ENCODE data around the gene GAGE12G. TPM values are rescaled to one million over a fixed set of nuclear protein-coding genes. Genes with fewer than 3 reads are reported as not detected.
"Not testable (repeated sequence)": the region's sequence is repeated elsewhere in the genome, so short reads cannot be mapped to it uniquely, and the experiment has no call there.

Gene GAGE12G, protein sequence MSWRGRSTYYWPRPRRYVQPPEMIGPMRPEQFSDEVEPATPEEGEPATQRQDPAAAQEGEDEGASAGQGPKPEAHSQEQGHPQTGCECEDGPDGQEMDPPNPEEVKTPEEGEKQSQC
- not detected in 2 replicates for total RNA-seq (2014; rRNA removed; shearing (Covaris generic))
- total RNA-seq (2022) = not detected in 2 replicates
- not detected for Bru-seq, nascent RNA
- not detected for BruChase-seq, experiment 1, labeled RNA remaining after a 6-hour chase
- BruChase-seq, experiment 2, labeled RNA remaining after a 2-hour chase = not detected
- long read RNA-seq = 0 reads

DNA sequence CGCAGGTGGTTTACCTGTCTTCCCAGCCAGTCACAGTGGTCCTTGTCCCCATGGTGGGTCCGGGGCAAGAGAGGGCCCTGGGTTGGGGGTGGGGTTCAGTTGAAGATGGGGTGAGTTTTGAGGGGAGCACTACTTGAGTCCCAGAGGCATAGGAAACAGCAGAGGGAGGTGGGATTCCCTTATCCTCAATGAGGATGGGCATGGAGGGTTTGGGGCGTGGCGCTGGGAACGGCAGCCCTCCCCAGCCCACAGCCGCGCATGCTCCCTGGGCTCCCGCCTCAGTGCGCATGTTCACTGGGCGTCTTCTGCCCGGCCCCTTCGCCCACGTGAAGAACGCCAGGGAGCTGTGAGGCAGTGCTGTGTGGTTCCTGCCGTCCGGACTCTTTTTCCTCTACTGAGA is at the start of gene GAGE12G:
TSS of gene GAGE12G (plus strand) at position 301 of the 400 bp plus-strand sequence. CDS start 1,155 bp downstream, outside the sequence.
- CTCF ChIA-PET (ENCODE audit: unreplicated experiment); H3K4me2 ChIP-seq (ENCODE audit: low read length); H4K20me1 ChIP-seq (ENCODE audit: insufficient read depth, low read length); DNase-seq (ENCODE audit: low spot score); H3K36me3 ChIP-seq (ENCODE audit: insufficient read depth, low read length); H3K4me1 ChIP-seq (ENCODE audit: insufficient read depth, low read length, poor library complexity, severe bottlenecking); H3K79me2 ChIP-seq (ENCODE audit: insufficient read depth, low read depth, low read length); BruUV-seq (replicated peaks); H2AFZ ChIP-seq (ENCODE audit: low read length); H3K27ac ChIP-seq (ENCODE audit: low read depth, low read length, poor library complexity, severe bottlenecking); H3K9me2 ChIP-seq (ENCODE audit: insufficient read depth, low read length); POLR2A ChIA-PET; intact Hi-C loops (cut with micrococcal nuclease; ENCODE audit: unreplicated experiment); H3K4me3 ChIP-seq (ENCODE audit: low read depth, low read length, poor library complexity, severe bottlenecking); H3K9me3 ChIP-seq (ENCODE audit: low read length): not testable (repeated sequence)

DNA sequence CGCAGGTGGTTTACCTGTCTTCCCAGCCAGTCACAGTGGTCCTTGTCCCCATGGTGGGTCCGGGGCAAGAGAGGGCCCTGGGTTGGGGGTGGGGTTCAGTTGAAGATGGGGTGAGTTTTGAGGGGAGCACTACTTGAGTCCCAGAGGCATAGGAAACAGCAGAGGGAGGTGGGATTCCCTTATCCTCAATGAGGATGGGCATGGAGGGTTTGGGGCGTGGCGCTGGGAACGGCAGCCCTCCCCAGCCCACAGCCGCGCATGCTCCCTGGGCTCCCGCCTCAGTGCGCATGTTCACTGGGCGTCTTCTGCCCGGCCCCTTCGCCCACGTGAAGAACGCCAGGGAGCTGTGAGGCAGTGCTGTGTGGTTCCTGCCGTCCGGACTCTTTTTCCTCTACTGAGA is 38.3 kb upstream of the GAGE12G start, which contains the start of gene GAGE12C:
TSS of gene GAGE12C (plus strand) at position 301 of the 400 bp plus-strand sequence. CDS start 1,155 bp downstream, outside the sequence.
- H3K9me3 ChIP-seq (ENCODE audit: low read length); H3K4me1 ChIP-seq (ENCODE audit: insufficient read depth, low read length, poor library complexity, severe bottlenecking); H3K27ac ChIP-seq (ENCODE audit: low read depth, low read length, poor library complexity, severe bottlenecking); H4K20me1 ChIP-seq (ENCODE audit: insufficient read depth, low read length); CTCF ChIA-PET (ENCODE audit: unreplicated experiment); H2AFZ ChIP-seq (ENCODE audit: low read length); BruUV-seq (replicated peaks); H3K9me2 ChIP-seq (ENCODE audit: insufficient read depth, low read length); H3K79me2 ChIP-seq (ENCODE audit: insufficient read depth, low read depth, low read length); H3K4me3 ChIP-seq (ENCODE audit: low read depth, low read length, poor library complexity, severe bottlenecking); H3K36me3 ChIP-seq (ENCODE audit: insufficient read depth, low read length); H3K4me2 ChIP-seq (ENCODE audit: low read length); POLR2A ChIA-PET; DNase-seq (ENCODE audit: low spot score); intact Hi-C loops (cut with micrococcal nuclease; ENCODE audit: unreplicated experiment): not testable (repeated sequence)

DNA sequence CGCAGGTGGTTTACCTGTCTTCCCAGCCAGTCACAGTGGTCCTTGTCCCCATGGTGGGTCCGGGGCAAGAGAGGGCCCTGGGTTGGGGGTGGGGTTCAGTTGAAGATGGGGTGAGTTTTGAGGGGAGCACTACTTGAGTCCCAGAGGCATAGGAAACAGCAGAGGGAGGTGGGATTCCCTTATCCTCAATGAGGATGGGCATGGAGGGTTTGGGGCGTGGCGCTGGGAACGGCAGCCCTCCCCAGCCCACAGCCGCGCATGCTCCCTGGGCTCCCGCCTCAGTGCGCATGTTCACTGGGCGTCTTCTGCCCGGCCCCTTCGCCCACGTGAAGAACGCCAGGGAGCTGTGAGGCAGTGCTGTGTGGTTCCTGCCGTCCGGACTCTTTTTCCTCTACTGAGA is 28.8 kb upstream of the GAGE12G start, which contains the start of gene GAGE12D:
TSS of gene GAGE12D (plus strand) at position 301 of the 400 bp plus-strand sequence. CDS start 1,155 bp downstream, outside the sequence.
- H3K4me3 ChIP-seq (ENCODE audit: low read depth, low read length, poor library complexity, severe bottlenecking); DNase-seq (ENCODE audit: low spot score); H3K9me3 ChIP-seq (ENCODE audit: low read length); H4K20me1 ChIP-seq (ENCODE audit: insufficient read depth, low read length); H3K4me1 ChIP-seq (ENCODE audit: insufficient read depth, low read length, poor library complexity, severe bottlenecking); H3K79me2 ChIP-seq (ENCODE audit: insufficient read depth, low read depth, low read length); POLR2A ChIA-PET; CTCF ChIA-PET (ENCODE audit: unreplicated experiment); H2AFZ ChIP-seq (ENCODE audit: low read length); H3K9me2 ChIP-seq (ENCODE audit: insufficient read depth, low read length); BruUV-seq (replicated peaks); intact Hi-C loops (cut with micrococcal nuclease; ENCODE audit: unreplicated experiment); H3K36me3 ChIP-seq (ENCODE audit: insufficient read depth, low read length); H3K4me2 ChIP-seq (ENCODE audit: low read length); H3K27ac ChIP-seq (ENCODE audit: low read depth, low read length, poor library complexity, severe bottlenecking): not testable (repeated sequence)

DNA sequence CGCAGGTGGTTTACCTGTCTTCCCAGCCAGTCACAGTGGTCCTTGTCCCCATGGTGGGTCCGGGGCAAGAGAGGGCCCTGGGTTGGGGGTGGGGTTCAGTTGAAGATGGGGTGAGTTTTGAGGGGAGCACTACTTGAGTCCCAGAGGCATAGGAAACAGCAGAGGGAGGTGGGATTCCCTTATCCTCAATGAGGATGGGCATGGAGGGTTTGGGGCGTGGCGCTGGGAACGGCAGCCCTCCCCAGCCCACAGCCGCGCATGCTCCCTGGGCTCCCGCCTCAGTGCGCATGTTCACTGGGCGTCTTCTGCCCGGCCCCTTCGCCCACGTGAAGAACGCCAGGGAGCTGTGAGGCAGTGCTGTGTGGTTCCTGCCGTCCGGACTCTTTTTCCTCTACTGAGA is 19.2 kb upstream of the GAGE12G start, which contains the start of gene GAGE12E:
TSS of gene GAGE12E (plus strand) at position 301 of the 400 bp plus-strand sequence. CDS start 1,155 bp downstream, outside the sequence.
- H3K9me2 ChIP-seq (ENCODE audit: insufficient read depth, low read length); H3K79me2 ChIP-seq (ENCODE audit: insufficient read depth, low read depth, low read length); DNase-seq (ENCODE audit: low spot score); H3K4me3 ChIP-seq (ENCODE audit: low read depth, low read length, poor library complexity, severe bottlenecking); intact Hi-C loops (cut with micrococcal nuclease; ENCODE audit: unreplicated experiment); H2AFZ ChIP-seq (ENCODE audit: low read length); H3K9me3 ChIP-seq (ENCODE audit: low read length); H4K20me1 ChIP-seq (ENCODE audit: insufficient read depth, low read length); H3K27ac ChIP-seq (ENCODE audit: low read depth, low read length, poor library complexity, severe bottlenecking); H3K4me1 ChIP-seq (ENCODE audit: insufficient read depth, low read length, poor library complexity, severe bottlenecking); CTCF ChIA-PET (ENCODE audit: unreplicated experiment); H3K36me3 ChIP-seq (ENCODE audit: insufficient read depth, low read length); BruUV-seq (replicated peaks); POLR2A ChIA-PET; H3K4me2 ChIP-seq (ENCODE audit: low read length): not testable (repeated sequence)

DNA sequence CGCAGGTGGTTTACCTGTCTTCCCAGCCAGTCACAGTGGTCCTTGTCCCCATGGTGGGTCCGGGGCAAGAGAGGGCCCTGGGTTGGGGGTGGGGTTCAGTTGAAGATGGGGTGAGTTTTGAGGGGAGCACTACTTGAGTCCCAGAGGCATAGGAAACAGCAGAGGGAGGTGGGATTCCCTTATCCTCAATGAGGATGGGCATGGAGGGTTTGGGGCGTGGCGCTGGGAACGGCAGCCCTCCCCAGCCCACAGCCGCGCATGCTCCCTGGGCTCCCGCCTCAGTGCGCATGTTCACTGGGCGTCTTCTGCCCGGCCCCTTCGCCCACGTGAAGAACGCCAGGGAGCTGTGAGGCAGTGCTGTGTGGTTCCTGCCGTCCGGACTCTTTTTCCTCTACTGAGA is 9.7 kb upstream of the GAGE12G start, which contains the start of gene GAGE12F:
TSS of gene GAGE12F (plus strand) at position 301 of the 400 bp plus-strand sequence. CDS start 1,155 bp downstream, outside the sequence.
- POLR2A ChIA-PET; intact Hi-C loops (cut with micrococcal nuclease; ENCODE audit: unreplicated experiment); H3K36me3 ChIP-seq (ENCODE audit: insufficient read depth, low read length); H3K4me2 ChIP-seq (ENCODE audit: low read length); H3K79me2 ChIP-seq (ENCODE audit: insufficient read depth, low read depth, low read length); H3K9me3 ChIP-seq (ENCODE audit: low read length); H2AFZ ChIP-seq (ENCODE audit: low read length); H3K4me1 ChIP-seq (ENCODE audit: insufficient read depth, low read length, poor library complexity, severe bottlenecking); CTCF ChIA-PET (ENCODE audit: unreplicated experiment); BruUV-seq (replicated peaks); DNase-seq (ENCODE audit: low spot score); H4K20me1 ChIP-seq (ENCODE audit: insufficient read depth, low read length); H3K27ac ChIP-seq (ENCODE audit: low read depth, low read length, poor library complexity, severe bottlenecking); H3K9me2 ChIP-seq (ENCODE audit: insufficient read depth, low read length); H3K4me3 ChIP-seq (ENCODE audit: low read depth, low read length, poor library complexity, severe bottlenecking): not testable (repeated sequence)

DNA sequence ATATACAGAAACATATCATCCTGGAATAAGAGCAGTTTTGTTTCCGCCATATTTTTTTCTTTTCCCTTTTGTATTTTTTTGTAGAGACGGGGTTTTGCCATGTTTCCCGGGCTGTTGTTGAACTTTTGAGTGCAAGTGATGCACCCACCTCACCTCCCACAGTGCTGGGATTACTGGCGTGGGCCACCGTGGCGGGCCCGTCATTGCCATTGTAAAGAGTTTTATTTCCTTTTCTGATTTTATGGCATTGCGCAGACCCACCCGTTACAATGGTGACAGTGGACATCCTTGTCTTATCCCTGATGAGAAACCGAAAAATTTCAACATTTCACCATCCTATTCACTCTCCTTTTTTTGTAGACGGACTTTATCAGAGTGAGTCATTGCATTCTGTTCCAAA is 1.5 kb upstream of the GAGE12G start:
- H3K9me3 ChIP-seq (ENCODE audit: low read length); H2AFZ ChIP-seq (ENCODE audit: low read length); H4K20me1 ChIP-seq (ENCODE audit: insufficient read depth, low read length); POLR2A ChIA-PET; H3K4me2 ChIP-seq (ENCODE audit: low read length); H3K79me2 ChIP-seq (ENCODE audit: insufficient read depth, low read depth, low read length); H3K27ac ChIP-seq (ENCODE audit: low read depth, low read length, poor library complexity, severe bottlenecking); DNase-seq (ENCODE audit: low spot score); intact Hi-C loops (cut with micrococcal nuclease; ENCODE audit: unreplicated experiment); H3K4me3 ChIP-seq (ENCODE audit: low read depth, low read length, poor library complexity, severe bottlenecking); H3K9me2 ChIP-seq (ENCODE audit: insufficient read depth, low read length); CTCF ChIA-PET (ENCODE audit: unreplicated experiment); H3K4me1 ChIP-seq (ENCODE audit: insufficient read depth, low read length, poor library complexity, severe bottlenecking); H3K36me3 ChIP-seq (ENCODE audit: insufficient read depth, low read length); BruUV-seq (replicated peaks): not testable (repeated sequence)

Data from OCI-LY7 (cell line).